Panc1 (cell line): ENCODE measurements around the gene TMEM247.

Source experiments
- POLR2AphosphoS5 ChIP-seq: IDR thresholded peaks from 2 replicates; pipeline ENCODE4 v1.6.1; 2012; ENCODE audit warnings: mild to moderate bottlenecking, low read depth, low read length, moderate library complexity
- SIN3A ChIP-seq: IDR thresholded peaks from 2 replicates; pipeline ENCODE4 v1.6.1; 2012; ENCODE audit warnings: low read depth, mild to moderate bottlenecking, low read length, moderate library complexity, borderline replicate concordance; ENCODE audit not compliant: insufficient read depth
- TF ChIP-seq, protein P1 (sequence below): fragments of 450-650 bp; IDR thresholded peaks from 2 replicates; pipeline ENCODE4 v1.5.1; 2017; ENCODE audit warnings: mild to moderate bottlenecking

DNA sequence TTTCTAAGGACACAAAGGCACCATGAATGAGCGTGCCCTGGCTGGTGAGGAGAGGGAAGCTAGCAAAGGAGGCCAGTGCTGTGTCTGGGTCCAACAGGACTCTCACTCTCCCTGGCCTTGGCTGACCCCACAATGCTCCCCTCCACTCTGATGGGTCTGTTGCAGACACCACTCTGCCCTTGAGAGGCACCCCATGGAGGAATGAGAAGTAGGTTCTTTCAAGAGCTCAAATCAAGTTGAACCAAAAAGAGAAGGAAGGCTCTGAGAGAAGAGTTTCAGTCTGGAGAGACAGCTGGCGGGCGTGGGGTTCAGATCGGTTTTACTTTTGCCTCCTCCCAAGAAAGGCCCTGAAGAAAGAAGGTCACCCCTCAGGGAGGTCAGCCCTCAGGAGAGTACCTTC is 18.4 kb downstream of the TMEM247 start:
- TF ChIP-seq, protein P1, sequence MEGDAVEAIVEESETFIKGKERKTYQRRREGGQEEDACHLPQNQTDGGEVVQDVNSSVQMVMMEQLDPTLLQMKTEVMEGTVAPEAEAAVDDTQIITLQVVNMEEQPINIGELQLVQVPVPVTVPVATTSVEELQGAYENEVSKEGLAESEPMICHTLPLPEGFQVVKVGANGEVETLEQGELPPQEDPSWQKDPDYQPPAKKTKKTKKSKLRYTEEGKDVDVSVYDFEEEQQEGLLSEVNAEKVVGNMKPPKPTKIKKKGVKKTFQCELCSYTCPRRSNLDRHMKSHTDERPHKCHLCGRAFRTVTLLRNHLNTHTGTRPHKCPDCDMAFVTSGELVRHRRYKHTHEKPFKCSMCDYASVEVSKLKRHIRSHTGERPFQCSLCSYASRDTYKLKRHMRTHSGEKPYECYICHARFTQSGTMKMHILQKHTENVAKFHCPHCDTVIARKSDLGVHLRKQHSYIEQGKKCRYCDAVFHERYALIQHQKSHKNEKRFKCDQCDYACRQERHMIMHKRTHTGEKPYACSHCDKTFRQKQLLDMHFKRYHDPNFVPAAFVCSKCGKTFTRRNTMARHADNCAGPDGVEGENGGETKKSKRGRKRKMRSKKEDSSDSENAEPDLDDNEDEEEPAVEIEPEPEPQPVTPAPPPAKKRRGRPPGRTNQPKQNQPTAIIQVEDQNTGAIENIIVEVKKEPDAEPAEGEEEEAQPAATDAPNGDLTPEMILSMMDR, result no peak
- no peak for TF ChIP-seq SIN3A
- no peak for TF ChIP-seq POLR2AphosphoS5
